K562 (cell line): Measurements from ENCODE around the gene SNRNP200. TPM values are rescaled to one million over a fixed set of nuclear protein-coding genes. Genes with fewer than 3 reads are reported as not detected.

Experiments
- AFF1 ChIP-seq, 2 experiments: fragments of 450-650 bp; IDR thresholded peaks; 2 replicates each; pipeline ENCODE4 v1.6.1; 2018; ENCODE audit warnings: mild to moderate bottlenecking in 2 of 2, low read depth in 1 of 2; ENCODE audit not compliant: partially characterized antibody in 2 of 2
- CAMTA2 ChIP-seq: fragments of 250-450 bp; sonication (Bioruptor Pico); conservative IDR thresholded peaks from 2 replicates; pipeline ENCODE4 v1.5.1; 2022
- COPS2 ChIP-seq: fragments of 450-650 bp; conservative IDR thresholded peaks from 2 replicates; pipeline ENCODE4 v1.6.1; 2016; ENCODE audit warnings: mild to moderate bottlenecking, moderate library complexity
- CTCFL ChIP-seq: IDR thresholded peaks from 2 replicates; pipeline ENCODE4 v1.6.1; 2011; ENCODE audit warnings: borderline replicate concordance, low read depth, mild to moderate bottlenecking, moderate library complexity, low read length; ENCODE audit not compliant: insufficient read depth, poor library complexity, severe bottlenecking
- NR1H2 ChIP-seq: sonication (generic); formaldehyde crosslinking; IDR thresholded peaks from 2 replicates; pipeline ENCODE4 v1.4.0; 2020; ENCODE audit warnings: mild to moderate bottlenecking, missing genetic modification reagents
- PPARD ChIP-seq: fragments of 250-450 bp; sonication (Bioruptor Pico); IDR thresholded peaks from 2 replicates; pipeline ENCODE4 v1.8.0; 2022; ENCODE audit warnings: inconsistent platforms, mild to moderate bottlenecking, moderate library complexity
- PTRF ChIP-seq: fragments of 450-650 bp; IDR thresholded peaks from 2 replicates; pipeline ENCODE4 v1.6.1; 2016; ENCODE audit warnings: mild to moderate bottlenecking, missing genetic modification characterization, missing compliant biosample characterization
- THRA ChIP-seq: fragments of 450-650 bp; IDR thresholded peaks from 2 replicates; pipeline ENCODE4 v1.6.1; 2017; ENCODE audit warnings: mild to moderate bottlenecking, moderate library complexity
- ZBTB8A ChIP-seq: fragments of 450-650 bp; IDR thresholded peaks from 2 replicates; pipeline ENCODE4 v1.6.1; 2018; ENCODE audit warnings: mild to moderate bottlenecking, moderate library complexity; ENCODE audit not compliant: partially characterized antibody
- ZNF175 ChIP-seq: fragments of 200-800 bp; sonication (Bioruptor generic); IDR thresholded peaks from 2 replicates; pipeline ENCODE4 v1.6.1; 2016; ENCODE audit warnings: low read depth, mild to moderate bottlenecking, missing genetic modification characterization, missing compliant biosample characterization
- ZNF239 ChIP-seq: fragments of 250-450 bp; sonication (Bioruptor Pico); IDR thresholded peaks from 2 replicates; pipeline ENCODE4 v1.4.0; 2020; ENCODE audit warnings: mild to moderate bottlenecking
- polyA plus RNA-seq, 8 experiments: library from polyadenylated mRNA; depleted of rRNA in 4 of 8; stranded (reverse) in 5 of 8; unstranded in 3 of 8; fragments of >200 nt; fragmentation: Nextera tagmentation in 2 of 8; fragmentation: Illumina TruSeq in 1 of 8; extraction: Ambion mirVana in 2 of 8; extraction: Trizol in 1 of 8; gene quantifications; 2 replicates each; pipeline versions ENCODE4 v1.2.1 to v1.2.3, GENCODE V29; 2011 to 2014; ENCODE audit warnings: inconsistent platforms in 1 of 8, missing spikeins in 1 of 8
- total RNA-seq, 7 experiments: library from RNA; depleted of rRNA in 6 of 7; stranded (reverse); fragments of >200 nt in 6 of 7; fragmentation: Illumina TruSeq in 2 of 7; extraction: Trizol in 2 of 7; gene quantifications; 2 replicates each; pipeline versions ENCODE4 v1.2.1 to v1.2.3, GENCODE V29; 2011 to 2021; ENCODE audit warnings: low replicate concordance in 1 of 7

Gene SNRNP200
- total and polyA plus RNA-seq, 9 of the 15 experiments (the other 6 are each of a cell fraction or from before 2014, with no cell fraction given), result 76.1 to 231 (median 155) TPM

GRCh38 chr2:96305979-96306308 is 598 bp upstream of the SNRNP200 start (continued):
- TF ChIP-seq AFF1 (IDR thresholded peaks at IDR 0.05; ENCODE audit: low read depth in 1 of 2, partially characterized antibody in 2 of 2), result peak in 1 of 2 experiments; percentile 7
- TF ChIP-seq ZNF175 (CRISPR knock-in tag), result peak; percentile 33; the same call in 1 of the 2 replicates
- no peak for TF ChIP-seq THRA
- no peak for TF ChIP-seq ZBTB8A
- peak; percentile 24; the same call in 1 of the 2 replicates for TF ChIP-seq NR1H2 (CRISPR knock-in tag)
- no peak for TF ChIP-seq COPS2
- no peak for TF ChIP-seq CTCFL
- no peak for TF ChIP-seq ZNF239 (CRISPR knock-in tag)
- TF ChIP-seq PTRF (tag), result no peak
- no peak for TF ChIP-seq PPARD (CRISPR knock-in tag)
- no peak for TF ChIP-seq CAMTA2 (CRISPR knock-in tag)
